Fibroblast of lung (primary cell): Measurements from ENCODE around the gene LPP.
"Not testable (repeated sequence)": the region's sequence is repeated elsewhere in the genome, so short reads cannot be mapped to it uniquely, and the experiment has no call there.

ENCODE experiments used
- CTCF ChIP-seq, 2 donors: IDR thresholded peaks in 1 of 2; conservative IDR thresholded peaks in 1 of 2; 1 replicate in 1 of 2; 2 replicates in 1 of 2; pipeline ENCODE4 v1.5.1; 2011 to 2012; ENCODE audit warnings: low read length in 2 of 2, control low read depth in 1 of 2, inconsistent platforms in 1 of 2, low read depth in 1 of 2, mild to moderate bottlenecking in 1 of 2
- EZH2 ChIP-seq: IDR thresholded peaks from 2 replicates; pipeline ENCODE4 v1.5.1; 2012; ENCODE audit warnings: low read length, control low read depth, mild to moderate bottlenecking; ENCODE audit errors: missing control alignments

- TF ChIP-seq CTCF (conservative IDR thresholded peaks at IDR 0.05 in 1 of 2, IDR thresholded peaks at IDR 0.05 in 1 of 2; ENCODE audit: low read depth in 1 of 2, low read length in 2 of 2); EZH2: not testable (repeated sequence)
Measured at GRCh38 chr3:188427981-188428380, 274.0 kb downstream of the LPP start.
